HG02981 (cell line): ENCODE measurements around the gene TCF3.

ENCODE experiments used
- ATAC-seq: cut with Tn5 transposase; IDR thresholded peaks from one replicate; pipeline ENCODE4 v1.9.1; 2021; ENCODE audit warnings: mild to moderate bottlenecking, moderate library complexity; ENCODE audit not compliant: unreplicated experiment

TCF3 gene

GRCh38 chr19:1567848-1568227 is 84.6 kb downstream of the TCF3 start:
- ATAC-seq: no peak

GRCh38 chr19:1567116-1567847 is 85.1 kb downstream of the TCF3 start:
- no peak for ATAC-seq

- no peak for ATAC-seq
Observed at GRCh38 chr19:1566392-1567115, 85.9 kb downstream of the TCF3 start.

GRCh38 chr19:1563251-1563650 is 89.2 kb downstream of the TCF3 start:
- no peak for ATAC-seq

- no peak for ATAC-seq
Observed at GRCh38 chr19:1561236-1561842, 91.1 kb downstream of the TCF3 start.

- ATAC-seq: no peak
Observed at GRCh38 chr19:1560286-1560882, 92.0 kb downstream of the TCF3 start.
